ENCODE data around the gene THBS3.
"Not testable (repeated sequence)": the region's sequence is repeated elsewhere in the genome, so short reads cannot be mapped to it uniquely, and the experiment has no call there.

Gene THBS3

DNA sequence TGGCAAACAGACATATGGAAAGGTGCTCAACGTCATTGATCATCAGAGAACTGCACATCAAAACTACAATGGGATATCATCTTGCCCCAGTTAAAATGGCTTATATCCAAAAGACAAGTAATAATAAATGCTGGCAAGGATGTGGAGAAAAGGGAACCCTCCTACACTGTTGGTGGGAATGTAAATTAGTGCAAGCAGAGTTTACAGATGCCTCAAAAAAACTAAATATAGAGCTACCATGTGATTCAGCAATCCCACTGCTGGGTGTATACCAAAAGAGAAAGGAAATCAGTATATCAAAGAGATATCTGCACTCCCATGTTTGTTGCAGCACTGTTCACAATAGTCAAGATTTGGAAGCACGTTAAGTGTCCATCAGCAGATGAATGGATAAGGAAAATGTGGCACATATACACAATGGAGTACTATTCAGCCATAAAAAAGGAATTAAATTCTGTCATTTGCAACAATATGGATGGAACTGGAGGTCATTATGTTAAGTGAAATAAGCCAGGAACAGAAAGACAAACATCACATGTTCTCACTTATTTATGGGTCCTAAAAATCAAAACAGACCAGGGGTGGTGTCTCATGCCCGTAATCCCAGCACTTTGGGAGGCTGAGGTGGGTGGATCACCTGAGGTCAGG, 51.6 kb downstream of the THBS3 start:
- DNase-seq (ENCODE audit: low read depth in 3 of 3), result not testable (repeated sequence)

Data from stimulated activated CD4-positive, alpha-beta T cell treated with anti-CD3 and anti-CD28 coated beads, TNF-alpha, amount 100 ng/mL, for 48 hours (primary cell).